SU-DHL-6 (cell line): ENCODE data around the gene ADM5.

Experiments used
- EZH2phosphoT487 ChIP-seq: fragments of 200-600 bp; sonication (generic), shearing (Covaris generic); conservative IDR thresholded peaks from 2 replicates; pipeline ENCODE4 v1.6.1; 2018; ENCODE audit warnings: mild to moderate bottlenecking, antibody characterized with exemption, low read length, moderate library complexity, mixed read lengths
- TF ChIP-seq, protein P1 (sequence below): fragments of 200-600 bp; sonication (generic); IDR thresholded peaks from one replicate; pipeline ENCODE4 v1.5.1; 2017; ENCODE audit warnings: antibody characterized with exemption, mild to moderate bottlenecking, low read length, moderate library complexity; ENCODE audit not compliant: insufficient read depth, poor library complexity, severe bottlenecking

DNA sequence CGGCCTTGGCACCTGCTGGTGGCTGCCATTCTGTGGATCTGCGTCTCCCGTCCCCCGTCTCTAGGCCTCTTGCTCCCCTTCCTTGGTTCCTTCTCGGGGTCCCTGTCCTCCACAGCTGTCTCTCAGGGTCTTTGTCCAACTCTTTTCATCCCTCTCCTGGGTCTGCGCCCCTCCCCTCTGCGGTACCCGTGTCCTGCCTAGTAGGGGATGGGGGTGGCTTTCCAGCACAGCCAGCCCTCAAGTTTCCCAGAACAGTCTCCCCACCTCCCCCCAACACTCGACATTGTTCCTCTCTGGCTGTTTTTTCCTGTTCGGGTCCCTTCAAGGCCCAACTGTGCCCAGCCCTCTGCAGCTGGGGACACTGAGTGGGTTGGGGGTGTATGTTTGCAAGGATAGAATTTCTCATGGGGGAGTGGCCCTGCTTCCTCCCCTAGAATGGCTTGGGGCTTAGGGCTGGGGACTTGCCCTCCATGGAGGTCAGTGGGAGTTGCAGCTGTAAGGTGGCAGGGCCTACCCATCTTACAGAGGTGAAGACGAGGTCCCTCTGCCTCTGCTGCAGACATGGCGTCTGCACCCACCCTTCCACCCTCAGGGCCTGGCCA is 762 bp upstream of the ADM5 start:
- TF ChIP-seq, protein P1, sequence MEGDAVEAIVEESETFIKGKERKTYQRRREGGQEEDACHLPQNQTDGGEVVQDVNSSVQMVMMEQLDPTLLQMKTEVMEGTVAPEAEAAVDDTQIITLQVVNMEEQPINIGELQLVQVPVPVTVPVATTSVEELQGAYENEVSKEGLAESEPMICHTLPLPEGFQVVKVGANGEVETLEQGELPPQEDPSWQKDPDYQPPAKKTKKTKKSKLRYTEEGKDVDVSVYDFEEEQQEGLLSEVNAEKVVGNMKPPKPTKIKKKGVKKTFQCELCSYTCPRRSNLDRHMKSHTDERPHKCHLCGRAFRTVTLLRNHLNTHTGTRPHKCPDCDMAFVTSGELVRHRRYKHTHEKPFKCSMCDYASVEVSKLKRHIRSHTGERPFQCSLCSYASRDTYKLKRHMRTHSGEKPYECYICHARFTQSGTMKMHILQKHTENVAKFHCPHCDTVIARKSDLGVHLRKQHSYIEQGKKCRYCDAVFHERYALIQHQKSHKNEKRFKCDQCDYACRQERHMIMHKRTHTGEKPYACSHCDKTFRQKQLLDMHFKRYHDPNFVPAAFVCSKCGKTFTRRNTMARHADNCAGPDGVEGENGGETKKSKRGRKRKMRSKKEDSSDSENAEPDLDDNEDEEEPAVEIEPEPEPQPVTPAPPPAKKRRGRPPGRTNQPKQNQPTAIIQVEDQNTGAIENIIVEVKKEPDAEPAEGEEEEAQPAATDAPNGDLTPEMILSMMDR: no peak
- no peak for TF ChIP-seq EZH2phosphoT487
